Measurements from ENCODE around the gene ATXN1L.
"Not testable (repeated sequence)": the region's sequence is repeated elsewhere in the genome, so short reads cannot be mapped to it uniquely, and the experiment has no call there.

DNA sequence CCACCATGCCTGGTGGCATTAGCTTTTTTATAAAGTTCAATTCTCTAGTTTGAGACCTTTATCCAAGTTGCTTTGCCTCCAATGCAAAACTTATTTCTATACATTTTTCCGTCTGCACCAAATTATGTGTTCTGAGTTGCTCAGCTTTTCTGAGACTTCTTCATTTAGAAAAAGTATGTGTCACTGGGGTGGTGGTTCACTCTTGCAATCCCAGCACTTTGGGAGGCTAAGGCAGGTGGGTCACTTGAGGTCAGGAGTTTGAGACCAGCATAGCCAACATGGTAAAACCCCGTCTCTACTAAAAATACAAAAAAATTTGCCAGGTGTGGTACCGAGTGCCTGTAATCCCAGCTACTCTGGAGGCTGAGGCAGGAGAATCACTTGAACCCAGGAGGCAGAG lies 14.1 kb upstream of the ATXN1L start:
- TF ChIP-seq CTCF (conservative IDR thresholded peaks at IDR 0.05); EZH2 (IDR thresholded peaks at IDR 0.05; ENCODE audit: low read depth): not testable (repeated sequence)
